ENCODE measurements around the gene NUBPL.
"Not testable (repeated sequence)": the region's sequence is repeated elsewhere in the genome, so short reads cannot be mapped to it uniquely, and the experiment has no call there.

Gene NUBPL

DNA sequence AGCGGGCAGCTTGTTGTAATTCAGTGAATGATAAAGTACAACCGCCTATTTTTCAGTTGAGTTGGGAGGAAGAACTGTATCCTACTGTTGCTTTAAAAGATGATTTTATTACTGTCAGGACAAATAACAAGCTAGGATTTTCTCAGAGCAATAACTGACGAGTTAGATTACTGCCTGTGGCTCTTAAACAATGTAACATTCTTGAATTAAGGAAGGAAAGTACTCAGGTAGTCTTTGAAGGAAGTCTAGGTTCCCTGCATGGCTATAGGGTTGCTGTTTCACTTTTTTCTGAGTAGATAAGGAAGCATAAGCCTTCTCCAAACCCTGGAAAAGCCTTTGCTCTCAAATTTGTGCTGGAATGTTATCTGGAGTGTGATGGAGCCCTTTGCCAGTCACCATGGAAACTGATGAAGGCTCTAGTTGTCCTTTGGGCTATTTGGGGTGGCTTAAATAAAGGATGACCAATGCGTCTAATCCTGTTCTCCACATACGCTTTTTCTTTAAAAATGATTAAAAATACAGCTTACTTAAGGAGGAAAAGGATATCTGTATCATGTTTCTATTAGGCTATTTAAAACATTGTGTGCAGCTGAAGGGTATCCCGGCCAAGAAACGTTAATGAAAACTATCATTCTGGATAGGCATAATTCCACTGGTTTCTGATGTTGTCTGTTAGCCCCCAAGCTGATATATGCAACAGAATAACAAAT is 17.7 kb downstream of the NUBPL start:
- no peak for DNase-seq

- DNase-seq = no peak
Observed at GRCh38 chr14:31580234-31580633, 19.0 kb downstream of the NUBPL start.

- no peak for DNase-seq
Observed at GRCh38 chr14:31582286-31582691, 21.1 kb downstream of the NUBPL start.

GRCh38 chr14:31582836-31583452 is 21.7 kb downstream of the NUBPL start:
- DNase-seq = no peak

- no peak for DNase-seq
Observed at GRCh38 chr14:31590206-31590605, 29.0 kb downstream of the NUBPL start.

- DNase-seq = no peak
Observed at GRCh38 chr14:31592122-31592521, 30.9 kb downstream of the NUBPL start.

- no peak for DNase-seq
Observed at GRCh38 chr14:31592631-31593030, 31.4 kb downstream of the NUBPL start.

- no peak for DNase-seq
Observed at GRCh38 chr14:31596342-31597095, 35.3 kb downstream of the NUBPL start.

- no peak for DNase-seq
Observed at GRCh38 chr14:31605702-31606101, 44.5 kb downstream of the NUBPL start.

GRCh38 chr14:31611778-31612433 is 50.7 kb downstream of the NUBPL start:
- DNase-seq = no peak

GRCh38 chr14:31613188-31613587 is 52.0 kb downstream of the NUBPL start:
- DNase-seq = no peak

- DNase-seq = not testable (repeated sequence)
Observed at GRCh38 chr14:31618884-31619283, 57.7 kb downstream of the NUBPL start.

GRCh38 chr14:31619440-31619839 is 58.2 kb downstream of the NUBPL start:
- DNase-seq = no peak

- DNase-seq = not testable (repeated sequence)
Observed at GRCh38 chr14:31620898-31621297, 59.7 kb downstream of the NUBPL start.

GRCh38 chr14:31622060-31622459 is 60.9 kb downstream of the NUBPL start:
- no peak for DNase-seq

DNA sequence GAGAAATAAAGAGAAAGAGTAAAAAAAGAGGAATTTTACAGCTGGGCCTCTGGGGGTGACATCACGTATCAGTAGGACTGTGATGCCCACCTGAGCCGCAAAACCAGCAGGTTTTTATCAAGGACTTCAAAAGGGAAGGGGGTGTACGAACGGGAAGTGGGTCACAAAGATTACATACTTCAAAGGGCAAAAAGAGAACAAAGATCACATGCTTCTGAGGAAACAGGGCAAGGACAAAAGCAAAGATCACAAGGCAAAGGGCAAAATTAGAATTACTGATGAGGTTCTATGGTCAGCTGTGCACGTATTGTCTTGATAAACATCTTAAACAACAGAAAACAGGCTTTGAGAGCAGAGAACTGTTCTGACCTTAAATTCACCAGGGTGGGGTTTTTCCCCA is 91.7 kb downstream of the NUBPL start:
- not testable (repeated sequence) for DNase-seq

DNA sequence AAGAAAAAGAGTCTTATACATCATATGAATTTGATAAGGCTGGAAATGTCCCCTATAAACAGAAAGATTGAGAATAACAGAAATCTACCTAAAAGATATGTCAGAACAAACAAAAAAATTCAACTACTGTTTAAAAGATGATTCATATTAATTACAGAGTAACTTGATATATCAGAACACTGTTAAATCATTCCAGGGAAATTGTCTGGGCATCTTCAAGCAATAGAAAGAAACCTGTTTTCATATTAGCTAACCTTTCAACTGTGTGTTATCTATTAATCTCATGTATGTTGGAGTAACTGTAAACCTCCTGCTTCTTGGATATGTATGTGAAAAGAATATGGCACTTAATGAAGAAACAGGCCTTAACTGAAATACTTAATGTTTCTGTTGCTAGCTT is 96.7 kb downstream of the NUBPL start:
- DNase-seq = no peak

GRCh38 chr14:31659278-31659677 is 98.1 kb downstream of the NUBPL start:
- no peak for DNase-seq

DNA sequence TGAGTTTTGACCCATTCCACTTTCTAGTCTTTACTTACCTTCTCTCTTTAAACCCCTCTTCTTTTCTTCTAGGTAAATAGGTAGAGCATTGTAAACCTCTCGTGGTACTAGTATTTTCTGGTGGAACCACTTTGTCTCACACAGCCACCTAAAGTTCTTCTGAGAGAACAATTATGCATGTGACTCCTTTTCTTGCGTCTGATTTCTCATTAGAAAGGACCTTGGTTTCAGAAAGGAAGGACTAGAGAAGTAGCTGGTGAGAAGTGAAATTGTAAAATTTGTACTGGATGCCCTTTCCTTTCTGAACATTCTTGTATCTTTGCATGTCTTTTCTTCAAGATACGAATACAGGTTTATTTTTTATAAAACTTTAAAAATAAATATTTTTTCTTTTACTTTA is 99.0 kb downstream of the NUBPL start:
- no peak for DNase-seq

DNA sequence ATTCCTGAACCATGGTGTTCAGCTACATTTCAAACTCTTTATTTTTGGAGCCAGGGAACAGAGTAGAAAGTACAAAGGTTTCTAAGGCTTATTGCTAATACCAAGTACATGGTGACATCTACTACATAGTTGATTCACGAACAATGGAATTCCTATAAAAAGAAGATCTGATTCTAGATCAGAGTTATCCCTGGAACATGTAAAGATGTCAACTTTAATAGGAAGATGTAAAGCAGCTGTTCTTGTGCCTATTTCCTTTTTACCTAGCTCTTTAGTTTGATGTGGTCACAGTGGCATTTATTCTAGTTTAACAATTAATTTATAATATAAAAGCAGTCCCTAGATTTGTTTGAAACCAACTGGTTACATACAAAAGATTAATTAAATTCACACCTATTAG is 99.5 kb downstream of the NUBPL start:
- no peak for DNase-seq

GRCh38 chr14:31668348-31668747 is 107.1 kb downstream of the NUBPL start:
- DNase-seq = no peak

- no peak for DNase-seq
Observed at GRCh38 chr14:31672709-31673108, 111.5 kb downstream of the NUBPL start.

DNA sequence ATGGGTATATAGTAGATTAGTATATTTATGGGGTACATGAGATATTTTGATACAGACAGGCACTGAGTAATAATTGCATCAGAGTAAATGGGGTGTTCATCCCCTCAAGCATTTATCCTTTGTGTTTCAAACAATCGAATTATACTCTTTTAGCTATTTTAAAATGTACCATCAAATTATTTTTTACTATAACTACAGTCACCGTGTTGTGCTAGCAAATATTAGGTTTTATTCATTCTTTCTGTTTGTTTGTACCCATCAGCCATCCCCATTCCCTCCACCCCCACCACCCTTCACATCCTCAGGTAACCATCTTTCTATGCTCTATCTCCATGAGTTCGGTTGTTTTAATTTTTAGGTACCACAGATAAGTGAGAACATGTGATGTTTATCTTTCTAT is 115.8 kb downstream of the NUBPL start:
- no peak for DNase-seq

GRCh38 chr14:31677630-31678029 is 116.4 kb downstream of the NUBPL start:
- DNase-seq = no peak
